Neutrophil (primary cell): ENCODE measurements around the gene R3HDM2.

Source experiments
- H3K27ac ChIP-seq: fragments of 200-600 bp; sonication (generic); 2 replicates; pipeline ENCODE4 v1.5.1; 2016; ENCODE audit warnings: mild to moderate bottlenecking, moderate library complexity
- H3K27me3 ChIP-seq: fragments of 200-600 bp; sonication (generic); 2 replicates; pipeline ENCODE4 v1.6.0; 2016; ENCODE audit warnings: mild to moderate bottlenecking
- H3K36me3 ChIP-seq: fragments of 200-600 bp; sonication (generic); 2 replicates; pipeline ENCODE4 v1.5.1; 2017
- H3K4me1 ChIP-seq, 2 experiments: fragments of 200-600 bp in 1 of 2; sonication (generic) in 1 of 2; 1 replicate in 1 of 2; 2 replicates in 1 of 2; pipeline versions ENCODE4 v1.5.1 to v1.6.1; 2013 to 2016; ENCODE audit warnings: low read depth in 1 of 2, low read length in 1 of 2, mild to moderate bottlenecking in 1 of 2, moderate library complexity in 1 of 2; ENCODE audit not compliant: control insufficient read depth in 1 of 2, insufficient read depth in 1 of 2
- H3K4me3 ChIP-seq, 2 experiments: fragments of 200-600 bp in 1 of 2; sonication (generic) in 1 of 2; 1 replicate in 1 of 2; 2 replicates in 1 of 2; pipeline ENCODE4 v1.5.1; 2013 to 2016; ENCODE audit warnings: low read depth in 1 of 2, low read length in 1 of 2, mild to moderate bottlenecking in 1 of 2, moderate library complexity in 1 of 2
- H3K9me3 ChIP-seq: fragments of 200-600 bp; sonication (generic); 2 replicates; pipeline ENCODE4 v1.5.1; 2016
- TF ChIP-seq, protein P1 (sequence below): fragments of 200-600 bp; sonication (generic); IDR thresholded peaks from 2 replicates; pipeline ENCODE4 v1.5.1; 2016; ENCODE audit warnings: antibody characterized with exemption

Gene R3HDM2

DNA sequence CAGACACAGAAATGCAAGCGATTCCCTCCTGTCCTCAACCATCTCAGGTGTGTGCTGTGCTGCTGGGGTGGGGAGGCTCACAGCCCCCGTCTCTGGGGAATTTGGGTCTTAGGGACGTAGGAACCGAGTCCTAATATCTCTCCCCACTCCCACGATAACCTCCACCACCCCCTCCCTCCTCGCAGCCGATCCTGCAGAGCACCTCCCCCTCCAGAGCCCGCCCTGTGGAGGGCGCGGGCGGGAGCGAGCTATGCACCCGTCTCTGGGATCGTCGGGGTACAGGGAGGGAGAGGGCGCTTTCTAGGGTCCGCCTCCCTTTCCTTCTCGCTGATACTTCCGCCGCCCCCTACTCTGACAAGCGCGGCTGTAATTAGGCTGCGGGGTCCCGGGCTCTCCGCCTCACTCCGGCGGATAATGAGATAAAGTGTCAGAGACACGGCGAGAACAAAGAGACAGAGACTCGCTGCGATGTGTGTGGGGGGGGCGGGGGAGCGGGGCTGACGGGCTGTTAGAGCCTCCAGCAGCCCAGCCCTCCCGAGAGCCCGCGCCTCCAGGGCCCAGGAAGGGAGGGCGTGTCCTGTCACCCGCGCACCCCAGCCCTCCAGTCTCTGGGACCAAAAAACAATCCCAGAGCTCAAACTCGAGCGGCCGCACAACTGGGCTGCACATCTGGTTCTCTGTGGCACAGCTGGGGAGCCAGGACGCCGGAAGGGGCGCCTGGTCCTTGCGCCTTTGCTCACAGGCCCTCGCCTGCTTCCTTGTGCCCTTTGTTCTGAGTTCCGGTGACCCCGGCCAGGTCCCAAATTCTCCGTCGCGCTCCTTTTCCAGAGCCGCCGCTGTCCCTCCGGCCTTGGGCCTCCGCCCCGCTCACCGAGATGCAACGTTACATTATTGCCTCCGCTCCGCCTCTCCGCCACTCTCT is 192.7 kb downstream of the R3HDM2 start:
- H3K4me1 ChIP-seq = peaks cover 47 to 60% of the 10 kb centered on the region in 2 experiments
- H3K9me3 ChIP-seq = no peaks in the 10 kb centered on the region
- TF ChIP-seq, protein P1, sequence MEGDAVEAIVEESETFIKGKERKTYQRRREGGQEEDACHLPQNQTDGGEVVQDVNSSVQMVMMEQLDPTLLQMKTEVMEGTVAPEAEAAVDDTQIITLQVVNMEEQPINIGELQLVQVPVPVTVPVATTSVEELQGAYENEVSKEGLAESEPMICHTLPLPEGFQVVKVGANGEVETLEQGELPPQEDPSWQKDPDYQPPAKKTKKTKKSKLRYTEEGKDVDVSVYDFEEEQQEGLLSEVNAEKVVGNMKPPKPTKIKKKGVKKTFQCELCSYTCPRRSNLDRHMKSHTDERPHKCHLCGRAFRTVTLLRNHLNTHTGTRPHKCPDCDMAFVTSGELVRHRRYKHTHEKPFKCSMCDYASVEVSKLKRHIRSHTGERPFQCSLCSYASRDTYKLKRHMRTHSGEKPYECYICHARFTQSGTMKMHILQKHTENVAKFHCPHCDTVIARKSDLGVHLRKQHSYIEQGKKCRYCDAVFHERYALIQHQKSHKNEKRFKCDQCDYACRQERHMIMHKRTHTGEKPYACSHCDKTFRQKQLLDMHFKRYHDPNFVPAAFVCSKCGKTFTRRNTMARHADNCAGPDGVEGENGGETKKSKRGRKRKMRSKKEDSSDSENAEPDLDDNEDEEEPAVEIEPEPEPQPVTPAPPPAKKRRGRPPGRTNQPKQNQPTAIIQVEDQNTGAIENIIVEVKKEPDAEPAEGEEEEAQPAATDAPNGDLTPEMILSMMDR = no peak
- no peak overlapping the region for H3K27ac ChIP-seq
- H3K36me3 ChIP-seq = peaks cover 11% of the 10 kb centered on the region
- H3K4me3 ChIP-seq = peak overlapping the region; percentile 54 to 65
- peaks cover 86% of the 10 kb centered on the region for H3K27me3 ChIP-seq

DNA sequence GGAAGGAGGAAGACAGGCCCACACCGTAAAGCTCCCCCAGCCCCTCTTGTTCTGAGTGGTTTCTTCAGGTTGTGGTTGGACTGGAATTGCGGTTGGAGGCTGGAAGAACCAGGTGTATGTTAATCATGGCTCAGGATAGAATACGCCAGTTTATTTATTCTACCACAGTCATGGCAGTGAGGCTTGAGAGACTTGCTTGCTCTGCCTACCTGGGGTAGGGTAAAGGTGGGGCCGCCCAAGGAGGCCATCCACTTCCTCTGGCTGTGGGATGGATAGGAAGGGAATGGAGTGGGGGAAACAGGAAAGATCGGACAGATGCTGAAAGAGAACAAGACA is 193.3 kb downstream of the R3HDM2 start:
- Histone ChIP-seq H3K4me1 (peaks cover 41 to 54% of the 10 kb centered on the region in 2 experiments), H3K4me3 (no peak overlapping the region), H3K27ac (no peak overlapping the region), H3K36me3 (peaks cover 17% of the 10 kb centered on the region), H3K27me3 (peaks cover 79% of the 10 kb centered on the region), H3K9me3 (no peaks in the 10 kb centered on the region)
- TF ChIP-seq, protein P1 = no peak

DNA sequence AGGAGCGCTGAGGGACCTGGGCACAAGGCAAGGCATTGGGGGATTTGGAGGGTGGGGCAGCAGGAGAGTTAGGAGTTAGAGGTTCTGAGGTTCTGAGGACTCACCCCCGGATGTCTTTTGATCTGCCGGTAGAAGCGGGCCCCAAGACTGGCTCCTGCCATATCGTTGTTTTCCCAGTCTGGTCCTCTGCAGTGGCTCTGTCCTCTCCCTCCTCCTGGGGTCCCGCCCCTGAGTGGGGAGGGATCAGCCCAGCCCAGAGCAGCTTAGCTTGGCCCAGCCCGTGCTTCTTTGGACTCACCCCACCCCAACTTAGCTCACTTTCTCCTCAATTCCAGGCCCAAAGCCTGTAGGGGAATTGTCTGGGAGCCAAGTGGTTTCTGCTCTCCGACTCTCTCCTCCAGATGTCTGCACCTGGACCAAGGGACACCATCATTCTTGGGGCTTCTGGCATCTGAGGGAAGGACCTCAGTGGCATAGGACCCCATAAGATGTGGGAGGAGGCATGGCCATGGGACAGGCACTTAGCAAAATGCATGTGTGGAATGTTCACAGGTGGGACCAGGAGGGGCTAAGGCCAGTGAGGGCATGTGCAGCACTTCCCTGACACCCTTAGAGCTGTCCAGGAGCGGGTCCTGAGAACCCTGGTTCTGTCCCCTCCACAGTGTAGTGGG is 193.8 kb downstream of the R3HDM2 start:
- Histone ChIP-seq H3K4me3 (no peak overlapping the region), H3K9me3 (no peaks in the 10 kb centered on the region), H3K27ac (no peak overlapping the region), H3K4me1 (peaks cover 35 to 49% of the 10 kb centered on the region in 2 experiments), H3K36me3 (peaks cover 21% of the 10 kb centered on the region), H3K27me3 (peaks cover 74% of the 10 kb centered on the region)
- TF ChIP-seq, protein P1 = no peak

DNA sequence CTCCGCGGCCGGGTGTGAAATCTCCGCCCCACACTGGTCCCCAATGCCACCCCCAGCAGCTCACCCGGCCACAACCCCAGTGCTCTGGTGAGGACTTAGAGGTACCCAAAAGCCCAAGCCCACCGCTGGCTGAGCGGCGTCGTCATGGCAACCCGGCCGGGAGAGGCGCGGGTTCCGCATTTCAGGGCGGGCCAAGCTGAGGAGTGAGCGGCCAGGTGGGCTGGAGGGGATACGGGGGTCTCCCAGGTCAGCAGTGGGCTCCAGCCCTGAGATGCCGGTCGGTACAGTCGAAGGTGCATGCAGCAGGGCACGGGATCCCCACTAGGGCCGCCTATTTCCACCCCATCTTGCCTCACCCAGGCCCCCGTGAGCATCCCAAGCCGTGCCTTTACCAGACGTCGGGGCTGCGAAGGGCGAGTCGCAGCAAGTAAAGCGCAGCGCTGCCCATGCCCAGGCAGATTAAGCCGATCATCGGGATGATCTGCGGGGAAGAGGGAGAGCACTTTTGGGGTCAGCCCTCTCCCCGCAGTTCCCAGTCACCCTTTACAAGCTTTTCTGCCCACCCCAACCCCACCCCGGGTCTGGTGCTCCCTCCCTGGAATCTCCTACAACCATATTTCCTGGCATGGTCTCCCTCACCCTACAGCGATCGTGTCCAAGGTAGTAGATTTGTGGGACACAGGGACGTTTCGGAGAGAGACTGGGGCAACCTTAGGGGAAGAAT is 194.5 kb downstream of the R3HDM2 start:
- H3K4me3 ChIP-seq = no peak overlapping the region
- TF ChIP-seq, protein P1 = no peak
- H3K27me3 ChIP-seq = peaks cover 67% of the 10 kb centered on the region
- peaks cover 21% of the 10 kb centered on the region for H3K36me3 ChIP-seq
- H3K4me1 ChIP-seq = peaks cover 34 to 42% of the 10 kb centered on the region in 2 experiments
- H3K9me3 ChIP-seq = no peaks in the 10 kb centered on the region
- H3K27ac ChIP-seq = no peak overlapping the region

DNA sequence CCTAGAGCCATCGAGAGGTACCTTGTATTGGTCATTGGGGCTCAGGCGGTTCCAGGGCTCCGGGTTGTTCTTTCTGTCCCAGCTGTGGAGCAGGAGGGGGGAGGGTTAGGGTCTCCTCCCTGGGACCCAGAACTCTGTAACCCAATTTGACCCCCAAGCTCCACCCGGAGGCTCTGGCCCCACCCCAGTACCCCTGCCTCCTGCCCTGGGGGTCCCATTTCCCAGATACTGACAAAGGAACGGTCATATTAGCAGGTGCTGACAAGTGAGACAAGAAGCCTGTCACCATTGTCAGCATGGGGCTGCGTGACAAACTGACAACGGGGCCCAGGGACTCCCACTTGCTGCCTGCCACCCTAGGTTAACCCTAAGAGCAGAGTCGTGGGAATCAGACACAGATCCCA is 195.1 kb downstream of the R3HDM2 start:
- H3K36me3 ChIP-seq = peaks cover 21% of the 10 kb centered on the region
- H3K4me1 ChIP-seq = peaks cover 30 to 35% of the 10 kb centered on the region in 2 experiments
- no peaks in the 10 kb centered on the region for H3K9me3 ChIP-seq
- H3K27ac ChIP-seq = no peak overlapping the region
- H3K27me3 ChIP-seq = peaks cover 61% of the 10 kb centered on the region
- TF ChIP-seq, protein P1 = no peak
- H3K4me3 ChIP-seq = no peak overlapping the region
